ENCODE data around the gene HYCC1. TPM values are rescaled to one million over a fixed set of nuclear protein-coding genes. Genes with fewer than 3 reads are reported as not detected.

The HYCC1 gene
- total RNA-seq, 4 donors from 2014 or later, result 39.2 to 62.6 (median 47.2) TPM

DNA sequence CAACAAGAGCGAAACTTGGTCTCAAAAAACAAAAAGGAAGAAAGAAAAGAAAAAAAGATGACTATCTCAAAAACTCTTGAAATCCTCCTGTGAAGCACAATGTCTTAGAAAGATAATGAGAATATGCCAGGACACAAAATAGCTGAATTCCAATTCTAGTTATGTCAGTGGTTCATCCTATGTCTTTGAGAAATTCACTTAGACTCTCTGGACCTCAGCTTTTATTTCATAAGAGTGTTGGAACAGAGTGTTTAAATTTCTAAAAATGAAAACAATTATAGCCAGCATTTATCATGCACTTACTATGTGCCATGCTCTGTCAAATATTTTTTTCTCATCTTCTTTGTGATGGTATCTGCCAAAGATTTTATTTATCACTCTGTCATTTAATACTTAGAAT lies 13.3 kb upstream of the HYCC1 start:
- H3K36me3 ChIP-seq, result no peaks in the 10 kb centered on the region
- H3K27me3 ChIP-seq, result no peaks in the 10 kb centered on the region
- intact Hi-C loops (cut with DNase I), result no loop called here
- no peaks in the 10 kb centered on the region for H3K4me1 ChIP-seq
- no peak for DNase-seq (ENCODE audit: extremely low spot score)
- H3K9me3 ChIP-seq, result no peaks in the 10 kb centered on the region
- WGBS, result 93% methylated on average over 1 of the region's 1 CpG
- no peak overlapping the region for H3K4me3 ChIP-seq
- TF ChIP-seq POLR2AphosphoS5 (IDR thresholded peaks at IDR 0.05) (no peak), EP300 (IDR thresholded peaks at IDR 0.05) (no peak), POLR2A (IDR thresholded peaks at IDR 0.05; ENCODE audit: low read depth) (no peak)
- TF ChIP-seq, protein P1, sequence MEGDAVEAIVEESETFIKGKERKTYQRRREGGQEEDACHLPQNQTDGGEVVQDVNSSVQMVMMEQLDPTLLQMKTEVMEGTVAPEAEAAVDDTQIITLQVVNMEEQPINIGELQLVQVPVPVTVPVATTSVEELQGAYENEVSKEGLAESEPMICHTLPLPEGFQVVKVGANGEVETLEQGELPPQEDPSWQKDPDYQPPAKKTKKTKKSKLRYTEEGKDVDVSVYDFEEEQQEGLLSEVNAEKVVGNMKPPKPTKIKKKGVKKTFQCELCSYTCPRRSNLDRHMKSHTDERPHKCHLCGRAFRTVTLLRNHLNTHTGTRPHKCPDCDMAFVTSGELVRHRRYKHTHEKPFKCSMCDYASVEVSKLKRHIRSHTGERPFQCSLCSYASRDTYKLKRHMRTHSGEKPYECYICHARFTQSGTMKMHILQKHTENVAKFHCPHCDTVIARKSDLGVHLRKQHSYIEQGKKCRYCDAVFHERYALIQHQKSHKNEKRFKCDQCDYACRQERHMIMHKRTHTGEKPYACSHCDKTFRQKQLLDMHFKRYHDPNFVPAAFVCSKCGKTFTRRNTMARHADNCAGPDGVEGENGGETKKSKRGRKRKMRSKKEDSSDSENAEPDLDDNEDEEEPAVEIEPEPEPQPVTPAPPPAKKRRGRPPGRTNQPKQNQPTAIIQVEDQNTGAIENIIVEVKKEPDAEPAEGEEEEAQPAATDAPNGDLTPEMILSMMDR (IDR thresholded peaks at IDR 0.05), result no peak
- H3K27ac ChIP-seq (replicated peaks in 1 of 4), result no peak overlapping the region

- no peaks in the 10 kb centered on the region for H3K36me3 ChIP-seq
- TF ChIP-seq POLR2AphosphoS5 (IDR thresholded peaks at IDR 0.05) (no peak), POLR2A (IDR thresholded peaks at IDR 0.05; ENCODE audit: low read depth) (no peak), EP300 (IDR thresholded peaks at IDR 0.05) (no peak)
- TF ChIP-seq, protein P1 (IDR thresholded peaks at IDR 0.05), result no peak
- WGBS, result 82% methylated on average over 4 of the region's 4 CpGs
- no peak overlapping the region for H3K4me3 ChIP-seq
- intact Hi-C loops (cut with DNase I), result no loop called here
- H3K27ac ChIP-seq (replicated peaks in 1 of 4), result no peak overlapping the region
- no peak for DNase-seq (ENCODE audit: extremely low spot score)
- peaks cover 0 to 8% (median under 1%) of the 10 kb centered on the region in 4 donors for H3K4me1 ChIP-seq
- H3K27me3 ChIP-seq, result no peaks in the 10 kb centered on the region
- no peaks in the 10 kb centered on the region for H3K9me3 ChIP-seq
Observed at GRCh38 chr7:23026164-23026563, 12.2 kb upstream of the HYCC1 start.

GRCh38 chr7:23024454-23024853 lies 10.5 kb upstream of the HYCC1 start:
- intact Hi-C loops (cut with DNase I), result no loop called here
- Histone ChIP-seq H3K9me3 (no peaks in the 10 kb centered on the region), H3K4me3 (no peak overlapping the region), H3K27me3 (no peaks in the 10 kb centered on the region), H3K27ac (replicated peaks in 1 of 4) (no peak overlapping the region), H3K36me3 (no peaks in the 10 kb centered on the region), H3K4me1 (peaks cover 0 to 19% (median 7%) of the 10 kb centered on the region in 4 donors)
- TF ChIP-seq POLR2A (IDR thresholded peaks at IDR 0.05; ENCODE audit: low read depth) (no peak), EP300 (IDR thresholded peaks at IDR 0.05) (no peak), POLR2AphosphoS5 (IDR thresholded peaks at IDR 0.05) (no peak)
- TF ChIP-seq, protein P1 (IDR thresholded peaks at IDR 0.05), result no peak
- DNase-seq (ENCODE audit: extremely low spot score), result no peak
- 83% methylated on average over 2 of the region's 2 CpGs for WGBS

DNA sequence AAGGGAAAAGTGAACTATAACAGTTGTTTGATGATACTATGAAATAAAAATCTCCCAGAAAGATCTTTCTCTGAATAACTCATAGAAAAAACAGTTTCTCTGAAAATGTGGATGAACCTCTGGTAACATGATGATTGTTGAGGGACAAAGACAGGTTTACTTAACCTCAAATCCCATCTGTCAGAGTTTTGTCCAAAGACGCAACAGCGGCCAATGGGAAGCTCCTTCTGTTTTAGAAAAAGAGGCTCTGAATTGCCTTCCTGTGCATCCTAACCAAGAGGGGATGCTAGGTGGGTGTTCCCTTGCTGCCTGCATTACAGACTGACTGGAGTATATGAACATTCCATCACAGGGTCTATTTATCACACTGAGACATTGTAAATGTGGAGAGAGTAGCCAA lies 8.9 kb upstream of the HYCC1 start:
- TF ChIP-seq POLR2A (IDR thresholded peaks at IDR 0.05; ENCODE audit: low read depth) (no peak), POLR2AphosphoS5 (IDR thresholded peaks at IDR 0.05) (no peak), EP300 (IDR thresholded peaks at IDR 0.05) (no peak)
- TF ChIP-seq, protein P1 (IDR thresholded peaks at IDR 0.05), result no peak
- Histone ChIP-seq H3K4me3 (no peak overlapping the region), H3K9me3 (no peaks in the 10 kb centered on the region), H3K27me3 (no peaks in the 10 kb centered on the region), H3K36me3 (no peaks in the 10 kb centered on the region), H3K4me1 (peaks cover 0 to 19% (median 7%) of the 10 kb centered on the region in 4 donors), H3K27ac (replicated peaks in 1 of 4) (peak overlapping the region in 3 of 4 donors; percentile 3 to 54 (median 18))
- DNase-seq (ENCODE audit: extremely low spot score), result no peak
- intact Hi-C loops (cut with DNase I), result no loop called here
- WGBS, result 86% methylated on average over 2 of the region's 2 CpGs

DNA sequence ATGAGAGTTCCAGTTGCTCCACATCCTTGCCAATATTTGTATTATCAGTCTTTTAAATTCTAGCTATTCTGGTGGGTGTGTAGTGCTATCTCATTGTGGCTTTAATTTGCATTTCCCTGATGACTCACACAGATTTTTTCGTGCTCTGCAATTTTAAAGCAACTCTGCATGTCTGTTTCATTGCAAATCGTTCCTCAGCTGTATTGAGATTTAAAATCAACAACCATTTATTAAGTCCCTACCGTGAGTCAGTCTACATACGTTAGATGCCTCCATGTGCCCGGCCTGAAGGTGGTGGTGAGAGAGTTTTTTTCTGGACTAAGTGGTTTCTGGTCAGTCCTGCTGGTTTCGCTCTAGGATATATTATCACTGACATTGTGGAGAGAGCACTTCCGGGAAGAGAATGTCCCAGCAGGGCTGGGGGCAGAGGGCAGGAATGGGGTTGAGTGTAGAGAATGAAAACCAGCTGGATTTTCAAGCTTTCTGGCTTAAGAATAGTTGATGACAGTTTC lies 8.4 kb upstream of the HYCC1 start:
- TF ChIP-seq EP300 (IDR thresholded peaks at IDR 0.05) (no peak), POLR2A (IDR thresholded peaks at IDR 0.05; ENCODE audit: low read depth) (no peak), POLR2AphosphoS5 (IDR thresholded peaks at IDR 0.05) (peak in 1 of 2 donors; percentile 12)
- TF ChIP-seq, protein P1 (IDR thresholded peaks at IDR 0.05), result no peak
- intact Hi-C loops (cut with DNase I), result no loop called here
- Histone ChIP-seq H3K36me3 (no peaks in the 10 kb centered on the region), H3K4me3 (no peak overlapping the region), H3K4me1 (peaks cover 0 to 19% (median 7%) of the 10 kb centered on the region in 4 donors), H3K9me3 (no peaks in the 10 kb centered on the region), H3K27me3 (no peaks in the 10 kb centered on the region), H3K27ac (replicated peaks in 1 of 4) (peak overlapping the region in 3 of 4 donors; percentile 3 to 58 (median 28))
- DNase-seq (ENCODE audit: extremely low spot score), result no peak
- 34% methylated on average over 7 of the region's 7 CpGs for WGBS
